ENCODE results near the gene KIF2A. TPM values are rescaled to one million over a fixed set of nuclear protein-coding genes. Genes with fewer than 3 reads are reported as not detected.

KIF2A gene
- total and polyA plus RNA-seq, 2 of the 8 experiments (the other 6 are each of a cell fraction or from before 2014, with no cell fraction given) = 18.4 to 97.1 TPM

- Histone ChIP-seq H3K27ac (ENCODE audit: low read depth, low read length) (no peak overlapping the region), H2BK120ac (replicated peaks; ENCODE audit: low read depth, low read length) (no peak overlapping the region), H3K14ac (ENCODE audit: insufficient read length) (no peak overlapping the region), H2BK5ac (ENCODE audit: low read depth, low read length) (no peak overlapping the region), H4K91ac (replicated peaks; ENCODE audit: insufficient read length, low read length) (no peak overlapping the region), H3K79me2 (ENCODE audit: control insufficient read depth in 1 of 2, insufficient read depth in 2 of 2, low read length in 2 of 2) (peaks cover 3 to 81% of the 10 kb centered on the region in 2 experiments), H3K4me3 (ENCODE audit: extremely low read depth in 1 of 4, insufficient read depth in 2 of 4, low read depth in 3 of 4, low read length in 4 of 4) (no peak overlapping the region), H3K23ac (ENCODE audit: insufficient read length) (no peak overlapping the region), H2BK15ac (ENCODE audit: low read length) (no peak overlapping the region), H4K20me1 (replicated peaks in 1 of 2; ENCODE audit: control insufficient read depth in 1 of 2, insufficient read depth in 2 of 2, low read length in 2 of 2) (peaks cover 0 to 4% of the 10 kb centered on the region in 2 experiments), H2AFZ (ENCODE audit: low read length) (no peak overlapping the region), H3K79me1 (ENCODE audit: low read depth, low read length) (peaks cover 6% of the 10 kb centered on the region), H2AK5ac (ENCODE audit: low read depth, low read length) (no peak overlapping the region), H3K4ac (replicated peaks; ENCODE audit: insufficient read length, low read depth, low read length) (no peak overlapping the region), H3K23me2 (ENCODE audit: low read depth, low read length) (no peaks in the 10 kb centered on the region), H3K9ac (replicated peaks in 1 of 4; ENCODE audit: extremely low read depth in 1 of 4, low read depth in 3 of 4, low read length in 3 of 4) (no peak overlapping the region), H4K5ac (ENCODE audit: insufficient read length, low read depth, low read length) (no peak overlapping the region), H4K8ac (ENCODE audit: extremely low read depth, insufficient read depth, low read length) (no peak overlapping the region), H3K9me3 (ENCODE audit: insufficient read depth in 2 of 2, low read depth in 1 of 2, low read length in 1 of 2) (no peaks in the 10 kb centered on the region), H3K27me3 (replicated peaks in 1 of 4; ENCODE audit: control insufficient read depth in 3 of 4, extremely low read depth in 1 of 4, insufficient read depth in 3 of 4, low read length in 3 of 4) (no peaks in the 10 kb centered on the region), H3K36me3 (ENCODE audit: control insufficient read depth in 2 of 4, insufficient read depth in 4 of 4, low read length in 3 of 4) (no peaks in the 10 kb centered on the region), H2BK12ac (ENCODE audit: low read depth, low read length) (no peak overlapping the region), H3K56ac (replicated peaks; ENCODE audit: insufficient read length, low read depth, low read length) (no peak overlapping the region), H3K4me2 (ENCODE audit: insufficient read depth in 1 of 2, low read depth in 2 of 2, low read length in 2 of 2) (no peak overlapping the region), H2BK20ac (ENCODE audit: low read length) (no peak overlapping the region), H3K18ac (ENCODE audit: extremely low read depth, low read length) (no peak overlapping the region), H3K4me1 (replicated peaks in 1 of 4; ENCODE audit: control insufficient read depth in 3 of 4, insufficient read depth in 4 of 4, low read length in 3 of 4) (no peaks in the 10 kb centered on the region)
- POLR2A ChIA-PET (ENCODE audit: partially characterized antibody) = no interaction called here
- DNase-seq (ENCODE audit: low read depth in 1 of 2, low spot score in 2 of 2) = no peak
- FAIRE-seq = no peak
- CTCF ChIA-PET (ENCODE audit: partially characterized antibody) = no interaction called here
- WGBS, 2 experiments (ENCODE audit: extremely low coverage in 1 of 2, insufficient coverage in 1 of 2, insufficient read length in 1 of 2, insufficient replicate concordance in 2 of 2, low coverage in 1 of 2, low lambda C conversion rate in 2 of 2, missing lambda C conversion rate in 1 of 2) = 100% methylated on average over 1 of the region's 1 CpG; no CpG with 5 or more reads in 1 of the 2 experiments
- TF ChIP-seq YY1 (IDR thresholded peaks at IDR 0.05; ENCODE audit: low read depth, low read length) (no peak), SP4 (IDR thresholded peaks at IDR 0.05; ENCODE audit: low read length) (no peak), TAF7 (optimal IDR thresholded peaks at IDR 0.05; ENCODE audit: borderline replicate concordance, low read depth, low read length) (no peak), E2F6 (IDR thresholded peaks at IDR 0.05) (no peak), EZH2 (IDR thresholded peaks at IDR 0.05; ENCODE audit: low read depth, low read length, severe bottlenecking) (no peak), TAF1 (IDR thresholded peaks at IDR 0.05; ENCODE audit: low read depth, low read length) (no peak), SP1 (IDR thresholded peaks at IDR 0.05; ENCODE audit: low read depth, low read length) (no peak), RNF2 (IDR thresholded peaks at IDR 0.05; ENCODE audit: borderline replicate concordance, low read depth, low read length, missing control alignments, poor library complexity, severe bottlenecking) (no peak), CTCF (IDR thresholded peaks at IDR 0.05; ENCODE audit: control extremely low read depth in 1 of 3, insufficient read depth in 1 of 3, low read depth in 1 of 3, low read length in 3 of 3) (no peak), ATF3 (IDR thresholded peaks at IDR 0.05; ENCODE audit: insufficient read depth, low read depth, low read length) (no peak)
Observed at GRCh38 chr5:62424763-62425162, 118.8 kb downstream of the KIF2A start.

All from H1 (cell line).